GM15510 (cell line): ENCODE measurements around the gene NODAL.
A peak's percentile ranks its signal among the peaks of the same experiment; 100 is the strongest.

Experiments
- POLR2A ChIP-seq: IDR thresholded peaks from 3 replicates; pipeline ENCODE4 v1.6.1; 2011; ENCODE audit warnings: borderline replicate concordance; ENCODE audit not compliant: insufficient read length; ENCODE audit errors: extremely low read depth

The NODAL gene

GRCh38 chr10:70430493-70431445, 10.7 kb downstream of the NODAL start:
- no peak for TF ChIP-seq POLR2A

GRCh38 chr10:70426823-70427222, 14.7 kb downstream of the NODAL start:
- no peak for TF ChIP-seq POLR2A

DNA sequence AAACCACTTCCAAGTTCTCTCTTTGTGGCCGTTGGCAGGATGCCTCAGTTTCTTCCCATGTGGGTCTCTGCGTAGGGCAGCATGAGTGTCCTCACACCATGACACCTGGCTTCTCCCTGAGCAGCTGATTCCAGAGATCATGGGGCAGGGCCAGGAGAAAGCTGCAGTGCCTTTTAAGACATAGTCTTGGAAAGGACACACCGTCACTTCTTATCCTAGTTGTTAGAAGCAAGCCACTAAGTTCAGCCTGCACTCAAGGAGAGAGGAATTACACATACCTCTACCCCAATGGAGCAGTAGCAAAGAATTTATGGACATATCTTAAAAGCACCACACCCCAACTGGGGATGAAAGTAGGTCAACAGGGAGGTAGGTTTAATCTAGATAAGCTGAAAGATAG, 16.4 kb downstream of the NODAL start:
- TF ChIP-seq POLR2A, result no peak

- TF ChIP-seq POLR2A, result no peak
These were observed 17.2 kb downstream of the NODAL start for GRCh38 chr10:70424320-70424719.

- TF ChIP-seq POLR2A, result no peak
These were observed 22.8 kb downstream of the NODAL start for GRCh38 chr10:70418713-70419112.

GRCh38 chr10:70418229-70418628, 23.3 kb downstream of the NODAL start:
- no peak for TF ChIP-seq POLR2A

- TF ChIP-seq POLR2A, result no peak
These were observed 23.9 kb downstream of the NODAL start for GRCh38 chr10:70417568-70417967.

GRCh38 chr10:70412356-70412755, 29.1 kb downstream of the NODAL start:
- TF ChIP-seq POLR2A, result no peak

GRCh38 chr10:70410608-70411007, 30.9 kb downstream of the NODAL start:
- no peak for TF ChIP-seq POLR2A

GRCh38 chr10:70409772-70410171, 31.7 kb downstream of the NODAL start:
- TF ChIP-seq POLR2A, result no peak

GRCh38 chr10:70405037-70405824, 36.2 kb downstream of the NODAL start:
- no peak for TF ChIP-seq POLR2A

DNA sequence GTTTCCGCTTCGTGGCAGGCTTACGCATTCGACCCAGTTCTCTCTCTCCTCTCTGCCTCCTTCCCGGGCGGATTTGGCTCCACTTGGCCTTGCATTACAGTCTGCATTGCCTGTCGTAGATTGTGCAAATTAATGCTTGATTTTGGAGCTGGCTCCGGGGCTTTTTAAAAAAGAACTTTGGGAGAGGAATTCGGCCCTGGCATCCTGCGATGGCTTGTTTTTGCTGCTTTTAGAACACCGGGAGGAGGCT, 36.8 kb downstream of the NODAL start:
- no peak for TF ChIP-seq POLR2A

DNA sequence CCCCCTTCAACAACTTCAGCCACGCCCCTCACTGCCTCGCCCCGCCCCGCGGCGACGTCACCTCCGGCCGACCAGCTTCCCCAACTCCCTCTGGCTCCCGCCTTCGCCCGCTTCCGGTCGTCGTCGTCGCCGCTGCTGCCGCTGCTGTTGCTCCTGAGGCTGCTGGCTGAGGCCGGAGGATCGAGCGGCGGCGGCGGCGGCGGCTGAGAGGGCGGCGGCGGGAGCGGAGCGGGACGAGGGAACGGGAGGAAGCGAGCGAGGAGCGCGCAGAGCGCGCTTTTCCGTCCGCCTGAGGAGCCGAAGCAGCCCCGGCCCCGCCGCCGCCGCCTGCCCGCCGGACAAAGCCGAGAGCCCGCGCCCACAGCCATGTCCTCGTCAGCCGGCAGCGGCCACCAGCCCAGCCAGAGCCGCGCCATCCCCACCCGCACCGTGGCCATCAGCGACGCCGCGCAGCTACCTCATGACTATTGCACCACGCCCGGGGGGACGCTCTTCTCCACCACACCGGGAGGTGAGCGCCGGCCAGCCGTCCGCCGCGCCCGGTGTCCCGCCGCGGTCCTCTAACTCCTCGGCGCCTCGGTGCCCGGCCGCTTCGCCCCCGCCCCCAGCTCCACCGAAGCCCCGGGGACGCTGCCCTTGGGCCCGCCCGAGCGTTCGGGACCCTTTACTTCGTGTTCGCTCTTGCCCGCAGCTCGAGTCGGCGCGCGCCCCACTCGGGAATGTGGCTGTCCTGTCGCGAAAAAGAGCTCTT, 37.3 kb downstream of the NODAL start, which contains the start of gene EIF4EBP2:
Gene EIF4EBP2 (plus strand): TSS at position 110 of the 751 bp plus-strand sequence. CDS start 257 bp downstream, at position 367.
- TF ChIP-seq POLR2A, result peak; percentile 97

DNA sequence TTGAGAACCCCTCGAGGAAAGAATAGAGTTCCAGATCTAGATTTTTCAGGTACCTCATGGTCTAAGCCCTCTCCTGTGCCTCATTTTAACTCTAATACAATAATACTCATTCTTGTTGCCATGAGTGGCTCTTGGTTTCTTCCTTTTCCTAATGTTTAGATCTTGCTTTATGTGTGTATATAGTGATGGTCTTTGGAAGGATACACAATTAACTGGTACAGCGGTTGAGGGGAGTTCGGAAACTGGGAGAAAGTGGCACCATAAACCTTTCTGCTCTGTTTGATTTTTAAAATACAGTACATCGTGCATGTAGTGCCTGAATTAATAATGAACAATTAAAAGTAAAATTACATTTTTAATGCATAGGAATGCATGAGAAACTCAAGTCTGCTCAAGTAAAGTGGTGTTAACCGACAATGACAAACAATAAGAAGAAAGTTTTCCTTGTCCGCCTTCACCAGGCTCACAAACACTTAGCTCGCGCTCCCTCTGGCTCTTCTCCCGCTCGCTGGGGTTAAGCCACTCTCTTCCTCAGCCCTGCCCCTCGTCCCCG, 37.9 kb downstream of the NODAL start:
- no peak for TF ChIP-seq POLR2A

- no peak for TF ChIP-seq POLR2A
These were observed 42.3 kb downstream of the NODAL start for GRCh38 chr10:70399177-70399576.
